Activated gamma-delta T cell treated with anti-CD3 and anti-CD28 coated beads, Interleukin-2, amount 50 U/mL, for 16 hours (primary cell): Measurements from ENCODE around the gene ZNRF3.

Experiments
- DNase-seq: peaks from one replicate; pipeline ENCODE4 v3.0.0-alpha.2; 2020; ENCODE audit warnings: low read depth

Gene ZNRF3

GRCh38 chr22:29092243-29092642, 208.9 kb downstream of the ZNRF3 start:
- DNase-seq: no peak

GRCh38 chr22:29093030-29093429, 209.7 kb downstream of the ZNRF3 start:
- no peak for DNase-seq

GRCh38 chr22:29093501-29094300, 210.3 kb downstream of the ZNRF3 start:
- DNase-seq: no peak

GRCh38 chr22:29095459-29095858, 212.1 kb downstream of the ZNRF3 start:
- no peak for DNase-seq

- DNase-seq: no peak
These were observed 213.6 kb downstream of the ZNRF3 start for GRCh38 chr22:29096736-29097669.

- DNase-seq: no peak
These were observed 214.9 kb downstream of the ZNRF3 start for GRCh38 chr22:29098296-29098695.

- no peak for DNase-seq
These were observed 218.9 kb downstream of the ZNRF3 start for GRCh38 chr22:29102300-29102699.

GRCh38 chr22:29103121-29103520, 219.7 kb downstream of the ZNRF3 start:
- DNase-seq: no peak

GRCh38 chr22:29105468-29105867, 222.1 kb downstream of the ZNRF3 start:
- DNase-seq: no peak

- no peak for DNase-seq
These were observed 223.5 kb downstream of the ZNRF3 start for GRCh38 chr22:29106839-29107238.
